HG03520 (cell line): ENCODE measurements around the gene ZNF600.
A peak's percentile ranks its signal among the peaks of the same experiment; 100 is the strongest.
"Not testable (repeated sequence)": the region's sequence is repeated elsewhere in the genome, so short reads cannot be mapped to it uniquely, and the experiment has no call there.

ENCODE experiments used
- ATAC-seq: cut with Tn5 transposase; IDR thresholded peaks from one replicate; pipeline ENCODE4 v1.9.1; 2021; ENCODE audit warnings: mild to moderate bottlenecking, moderate library complexity; ENCODE audit not compliant: unreplicated experiment

ZNF600 gene

DNA sequence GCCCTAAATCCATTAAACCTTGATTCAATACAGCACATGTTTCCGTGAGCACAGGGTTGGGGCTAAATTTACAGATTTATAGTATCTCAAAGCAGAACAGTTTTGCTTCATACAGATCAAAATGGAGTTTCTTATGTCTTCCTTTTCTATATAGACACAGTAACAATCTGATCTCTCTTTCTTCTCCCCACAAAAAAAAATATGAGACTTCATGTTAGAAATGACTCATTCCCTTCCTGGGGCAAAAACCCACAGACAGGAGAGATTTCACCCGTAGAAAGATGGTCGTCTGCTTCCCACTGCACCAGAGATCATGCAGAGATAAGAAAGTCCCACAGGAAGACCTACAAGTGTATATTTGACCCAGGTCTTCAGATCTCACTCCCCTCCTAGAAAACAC is 44.1 kb downstream of the ZNF600 start:
- no peak for ATAC-seq

DNA sequence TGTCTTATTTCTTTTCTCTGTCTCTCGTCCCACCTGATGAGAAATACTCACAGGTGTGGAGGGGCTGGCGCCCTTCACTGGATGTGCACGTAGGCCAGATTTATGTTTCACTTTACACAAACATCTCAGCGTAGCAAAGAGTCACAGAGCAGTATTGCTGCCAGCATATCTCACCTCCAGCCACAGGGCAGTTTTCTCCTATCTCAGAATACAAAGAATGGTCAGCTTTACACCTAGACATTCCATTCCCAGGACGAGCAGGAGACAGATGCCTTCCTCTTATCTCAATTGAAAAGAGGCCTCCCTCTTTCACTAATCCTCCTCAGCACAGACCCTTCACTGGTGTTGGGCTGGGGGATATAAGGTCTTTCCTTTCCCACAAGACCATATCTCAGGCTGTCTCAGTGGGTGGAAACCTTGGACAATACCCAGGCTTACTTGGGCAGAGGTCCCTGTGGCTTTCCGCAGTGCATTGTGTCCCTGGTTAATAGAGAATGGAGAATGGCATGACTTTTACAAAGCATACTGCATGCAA is 44.6 kb downstream of the ZNF600 start:
- no peak for ATAC-seq

DNA sequence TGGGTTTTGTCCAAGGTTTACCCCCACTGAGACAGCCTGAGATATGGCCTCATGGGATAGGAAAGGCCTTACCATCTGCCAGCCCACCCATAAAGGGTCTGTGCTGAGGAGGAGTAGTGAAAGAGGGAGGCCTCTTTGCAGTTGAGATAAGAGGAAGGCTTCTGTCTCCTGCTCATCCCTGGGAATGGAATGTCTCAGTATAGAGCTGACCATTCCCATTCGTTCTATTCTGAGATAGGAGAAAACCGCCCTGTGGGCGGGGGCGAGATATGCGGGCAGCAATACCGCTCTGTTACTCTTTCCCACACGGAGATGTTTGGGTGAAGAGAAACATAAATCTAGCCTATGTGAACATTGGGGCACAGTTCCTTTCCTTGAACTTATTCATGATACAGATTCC is 45.2 kb downstream of the ZNF600 start:
- ATAC-seq = not testable (repeated sequence)

DNA sequence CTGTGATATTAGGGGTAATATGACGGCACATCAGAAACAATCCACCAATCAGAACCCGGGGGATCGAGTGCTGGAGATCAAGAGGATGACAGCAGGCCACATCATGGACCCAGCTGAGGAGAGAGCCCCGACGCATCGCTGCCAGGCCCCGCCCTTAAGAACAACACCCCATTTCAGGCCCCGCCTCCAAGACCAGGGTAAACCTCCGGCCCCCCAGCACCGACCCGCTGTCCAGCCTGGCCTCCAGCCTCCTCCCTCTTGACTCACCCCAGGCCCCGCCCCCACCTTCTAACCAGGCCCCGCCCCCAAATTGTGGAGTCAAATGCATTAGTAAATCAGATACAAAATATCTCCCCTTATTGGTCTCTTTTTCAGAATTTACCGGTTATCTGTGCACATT is 47.0 kb downstream of the ZNF600 start:
- ATAC-seq = no peak

DNA sequence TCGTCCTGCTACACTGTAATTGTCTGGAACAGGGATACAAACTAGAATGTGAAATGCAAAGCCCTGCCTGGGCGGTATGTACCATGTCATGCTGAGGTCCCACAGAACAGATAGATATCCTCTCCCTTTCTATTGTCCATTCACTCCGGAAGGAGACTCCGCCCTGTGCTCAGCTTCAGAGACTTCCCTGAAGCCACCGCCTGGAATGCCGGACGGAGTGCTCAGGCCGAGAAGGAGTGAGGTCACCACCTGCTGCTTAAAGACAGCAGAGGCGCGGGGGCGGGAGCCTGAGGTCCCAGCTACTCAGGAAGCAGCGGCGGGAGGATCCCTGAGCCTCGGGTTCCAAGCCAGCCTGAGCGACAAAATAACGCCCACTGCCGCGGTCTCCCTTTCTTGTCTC is 50.9 kb downstream of the ZNF600 start:
- no peak for ATAC-seq

DNA sequence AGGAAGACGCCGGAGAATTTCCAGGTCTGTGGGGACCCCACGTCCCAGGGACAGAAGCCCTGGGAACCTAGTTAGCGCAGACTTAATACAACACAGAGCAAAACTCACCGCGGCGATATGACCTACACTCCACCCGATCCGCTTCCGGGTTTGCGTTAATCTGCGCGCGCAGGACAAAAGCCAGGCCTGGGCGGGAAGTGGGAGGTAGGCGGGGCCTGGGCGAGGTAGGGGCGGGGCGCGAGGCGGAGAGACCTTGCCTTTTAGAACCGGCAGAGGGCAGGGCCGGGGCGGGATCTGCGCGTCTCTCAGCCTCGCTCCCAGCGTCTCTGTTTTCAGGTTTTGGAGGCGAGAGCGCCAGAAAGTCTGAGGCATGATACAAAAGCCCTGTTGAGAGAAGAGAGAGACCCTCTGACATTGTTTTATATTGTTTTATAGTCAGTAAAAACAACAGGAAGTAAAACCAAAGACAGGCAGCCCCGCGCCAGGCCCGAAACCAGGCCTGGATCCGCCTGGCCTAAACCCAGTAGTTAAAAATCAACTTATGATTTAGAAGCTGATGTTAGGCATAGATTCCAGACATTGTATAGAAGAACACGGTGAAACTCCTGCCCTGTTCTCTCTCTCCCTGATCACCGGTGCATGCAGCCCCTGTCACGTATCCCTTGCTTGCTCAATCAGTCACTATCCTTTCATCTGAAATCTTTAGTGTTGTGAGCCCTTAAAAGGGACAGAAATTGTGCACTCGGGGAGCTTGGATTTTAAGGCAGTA is 51.5 kb downstream of the ZNF600 start, which contains the start of gene ZNF611:
Gene ZNF611, minus strand, starts transcription at position 152 of the 769 bp plus-strand sequence. CDS start 19,150 bp downstream, outside the sequence.
- peak; percentile 82 for ATAC-seq

DNA sequence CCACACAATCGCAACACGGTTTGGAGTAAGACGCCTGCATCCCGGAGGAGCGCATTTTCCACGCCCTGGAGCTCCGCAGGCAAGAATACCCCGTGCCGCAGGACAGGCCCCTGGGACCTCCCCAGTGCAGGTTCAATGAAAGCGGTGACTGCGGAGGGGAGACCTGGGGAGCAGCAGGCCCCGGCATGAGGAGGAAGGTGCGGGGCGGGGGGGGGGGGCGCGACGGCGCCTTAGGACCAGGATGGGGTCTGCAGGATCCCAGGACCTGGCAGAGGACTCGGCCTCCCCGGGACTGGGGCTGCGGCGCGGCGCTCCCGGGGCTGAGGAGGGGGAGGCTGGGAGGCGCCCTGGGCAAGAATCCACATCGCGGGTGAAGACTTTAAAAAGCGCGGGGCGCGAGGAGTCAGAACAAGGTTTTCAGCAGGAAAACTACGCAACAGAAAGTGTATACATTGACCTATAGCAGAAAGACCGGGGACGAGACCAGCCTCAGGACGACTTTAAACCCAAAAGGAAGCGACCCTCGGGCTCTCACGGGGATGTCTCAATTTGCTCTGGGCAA is 52.2 kb downstream of the ZNF600 start:
- peak; percentile 21 for ATAC-seq

DNA sequence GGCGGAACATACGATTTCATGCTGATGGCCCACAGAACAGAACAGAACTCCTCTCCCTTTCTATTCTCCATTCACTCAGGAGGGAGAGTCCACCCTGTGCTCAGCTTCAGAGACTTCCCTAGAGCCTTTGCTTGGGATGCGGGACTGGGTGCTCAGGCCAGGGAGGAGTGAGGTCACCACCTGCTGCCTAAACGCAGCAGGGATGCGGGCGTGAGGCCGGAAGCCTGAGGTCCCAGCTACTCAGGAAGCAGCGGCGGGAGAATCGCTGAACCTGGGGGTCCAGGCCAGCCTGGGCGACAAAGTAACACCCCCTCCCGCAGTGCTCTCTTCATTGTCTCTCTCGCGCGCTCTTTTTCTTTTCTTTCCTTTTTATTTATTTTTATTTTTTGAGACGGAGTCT is 60.5 kb downstream of the ZNF600 start:
- ATAC-seq = not testable (repeated sequence)

DNA sequence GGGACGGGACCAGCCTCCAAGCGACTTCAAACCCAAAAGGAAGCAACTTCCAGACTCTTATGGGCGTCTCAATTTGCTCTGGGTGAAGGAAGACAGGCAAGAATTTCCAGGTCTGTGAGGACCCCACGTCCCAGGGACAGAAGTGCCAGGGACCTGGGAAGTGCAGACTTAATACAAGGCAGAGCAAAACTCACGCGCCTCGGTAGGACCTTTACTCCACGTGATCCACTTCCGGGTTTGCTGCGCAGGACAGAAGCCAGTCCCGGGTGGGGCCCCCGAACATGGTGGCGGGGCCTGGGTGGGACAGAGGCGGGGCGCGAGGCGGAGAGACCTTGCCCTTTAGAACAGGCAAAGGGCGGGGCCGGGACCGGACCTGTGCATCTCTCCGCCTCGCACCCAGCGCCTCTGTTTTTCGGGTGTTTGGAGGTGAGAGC is 61.0 kb downstream of the ZNF600 start:
- no peak for ATAC-seq

DNA sequence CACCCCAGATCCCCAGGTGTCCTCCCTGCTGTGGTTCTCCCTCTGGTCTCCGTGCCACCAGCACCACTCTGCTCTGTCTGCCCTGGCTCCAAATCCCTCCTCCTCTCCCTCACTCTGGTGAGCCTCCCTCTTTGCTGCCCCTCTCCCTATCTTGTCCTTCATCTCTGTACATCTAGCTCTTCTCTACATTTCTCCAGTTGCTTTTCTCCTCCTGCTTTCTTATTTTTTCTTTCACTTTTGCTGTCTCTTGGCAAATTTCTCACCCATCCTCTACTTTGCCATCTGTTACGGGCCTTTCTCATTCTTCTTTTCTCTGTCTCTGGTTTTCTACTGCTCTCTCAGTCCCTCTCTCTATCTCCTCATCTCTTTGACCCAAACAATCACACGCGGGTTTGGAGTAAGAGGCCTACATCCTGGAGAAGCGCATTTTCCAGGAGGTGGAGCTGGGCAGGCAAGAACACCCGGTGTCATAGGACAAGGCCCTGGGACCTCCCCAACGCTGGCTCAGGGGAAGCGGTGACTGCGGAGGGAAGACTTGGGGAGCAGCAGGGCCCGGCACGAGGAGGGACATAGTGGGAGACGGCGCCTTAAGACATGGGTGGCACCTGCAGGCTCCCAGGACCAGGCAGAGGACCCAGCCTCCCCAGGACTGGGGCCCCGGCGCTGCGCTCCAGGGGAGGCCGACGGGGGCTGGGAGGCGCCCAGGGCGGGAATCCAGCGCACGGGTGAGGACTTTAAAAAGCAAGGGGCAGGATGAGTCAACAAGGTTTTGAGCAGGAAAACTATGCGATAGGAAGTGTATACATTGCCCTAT is 61.7 kb downstream of the ZNF600 start:
- no peak for ATAC-seq

DNA sequence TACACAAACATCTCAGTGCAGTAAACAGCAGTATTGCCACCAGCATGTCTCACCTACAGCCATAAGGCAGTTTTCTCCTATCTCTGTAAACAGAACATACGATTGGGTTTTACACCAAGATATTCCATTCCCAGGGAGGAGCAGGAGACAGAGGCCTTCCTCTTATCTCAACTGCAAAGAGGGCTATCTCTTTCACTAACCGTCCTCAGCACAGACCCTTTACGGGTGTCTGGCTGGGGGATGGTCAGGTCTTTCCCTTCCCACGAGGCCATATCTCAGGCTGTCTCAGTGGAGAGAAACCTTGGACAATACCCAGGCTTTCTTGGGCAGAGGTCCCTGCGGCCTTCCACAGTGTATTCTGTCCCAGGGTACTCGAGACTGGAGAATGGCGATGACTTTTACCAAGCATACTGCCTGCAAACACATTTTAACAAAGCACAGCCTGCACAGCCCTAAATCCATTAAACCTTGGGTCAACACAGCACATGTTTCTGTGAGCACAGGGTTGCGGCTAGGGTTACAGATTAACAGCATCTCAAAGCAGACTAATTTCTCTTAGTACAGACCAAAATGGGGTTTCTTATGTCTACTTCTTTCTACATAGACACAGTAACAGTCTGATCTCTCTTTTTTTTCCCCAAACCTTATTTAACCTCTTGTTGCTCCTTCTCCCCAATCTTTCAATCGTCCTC is 62.5 kb downstream of the ZNF600 start:
- ATAC-seq = not testable (repeated sequence)

DNA sequence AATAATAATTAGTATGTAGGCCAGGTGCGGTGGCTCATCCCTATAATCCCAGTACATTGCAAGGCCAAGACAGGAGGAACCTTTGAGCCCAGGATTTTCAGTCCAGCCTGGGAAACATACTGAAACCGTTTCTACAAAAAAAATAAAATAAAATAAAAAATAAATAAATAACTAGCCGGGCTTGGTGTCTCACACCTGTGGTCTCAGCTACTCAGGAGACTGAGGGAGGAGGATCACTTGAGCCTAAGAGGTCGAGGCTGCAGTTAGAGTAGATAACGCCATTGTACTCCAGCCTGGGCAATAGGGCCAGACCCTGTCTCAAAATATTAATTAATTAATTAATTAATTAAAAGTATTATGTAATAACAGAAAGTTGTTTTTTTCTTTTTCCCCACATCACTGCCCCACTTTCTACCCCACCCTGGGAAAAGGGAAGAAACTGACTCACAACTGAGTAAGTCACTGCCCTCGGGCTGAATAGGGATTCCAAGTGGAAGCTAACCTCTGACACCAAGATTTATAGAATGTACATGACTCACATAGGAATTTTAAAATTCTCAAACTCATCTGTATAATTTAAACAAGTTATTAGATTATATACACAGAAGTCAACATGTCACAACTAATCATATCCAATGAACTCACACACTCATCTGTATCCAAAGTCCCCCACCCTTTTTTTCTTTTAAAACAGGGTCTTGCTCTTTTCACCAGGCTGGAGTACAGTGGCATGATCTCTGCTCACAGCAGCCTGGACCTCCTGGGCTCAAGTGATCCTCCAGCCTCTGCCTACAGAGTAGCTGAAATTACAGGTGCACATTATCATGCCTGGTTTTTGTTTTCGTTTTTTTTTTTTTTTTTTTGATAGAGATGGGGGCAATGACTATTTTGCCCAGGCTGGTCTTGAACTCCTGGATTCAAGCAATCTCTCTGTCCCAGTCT is 64.3 kb downstream of the ZNF600 start:
- ATAC-seq = no peak

DNA sequence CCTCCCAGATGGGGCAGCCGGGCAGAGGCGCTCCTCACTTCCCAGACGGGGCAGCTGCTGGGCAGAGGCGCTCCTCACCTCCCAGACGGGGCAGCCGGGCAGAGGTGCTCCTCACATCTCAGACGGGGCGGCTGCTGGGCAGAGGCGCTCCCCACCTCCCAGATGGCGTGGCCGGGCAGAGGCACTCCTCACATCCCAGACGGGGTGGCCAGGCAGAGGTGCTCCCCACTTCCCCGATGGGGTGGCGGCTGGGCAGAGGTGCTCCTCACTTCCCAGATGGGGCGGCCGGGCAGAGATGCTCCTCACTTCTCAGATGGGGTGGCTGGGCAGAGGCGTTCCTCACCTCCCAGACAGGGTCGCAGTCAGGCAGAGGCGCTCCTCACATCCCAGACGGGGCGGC is 66.0 kb downstream of the ZNF600 start:
- ATAC-seq = not testable (repeated sequence)

DNA sequence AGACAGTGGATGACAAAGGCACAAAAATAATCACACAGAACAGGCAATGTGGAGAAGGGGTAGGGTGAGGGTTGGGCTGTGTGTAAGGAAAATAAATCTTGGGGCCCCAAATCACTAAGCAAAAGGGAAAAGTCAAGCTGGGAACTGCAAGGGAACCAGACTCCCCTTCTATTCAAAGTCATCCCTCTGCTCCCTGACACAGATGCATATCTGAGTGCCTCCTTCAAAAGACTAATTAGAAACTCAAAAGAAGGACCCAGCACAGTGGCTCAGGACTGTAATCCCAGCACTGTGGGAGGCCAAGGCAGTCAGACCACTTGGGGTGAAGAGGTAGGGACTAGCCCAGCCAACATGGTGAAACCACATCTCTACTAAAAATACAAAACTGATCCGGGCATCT is 70.1 kb downstream of the ZNF600 start:
- no peak for ATAC-seq

DNA sequence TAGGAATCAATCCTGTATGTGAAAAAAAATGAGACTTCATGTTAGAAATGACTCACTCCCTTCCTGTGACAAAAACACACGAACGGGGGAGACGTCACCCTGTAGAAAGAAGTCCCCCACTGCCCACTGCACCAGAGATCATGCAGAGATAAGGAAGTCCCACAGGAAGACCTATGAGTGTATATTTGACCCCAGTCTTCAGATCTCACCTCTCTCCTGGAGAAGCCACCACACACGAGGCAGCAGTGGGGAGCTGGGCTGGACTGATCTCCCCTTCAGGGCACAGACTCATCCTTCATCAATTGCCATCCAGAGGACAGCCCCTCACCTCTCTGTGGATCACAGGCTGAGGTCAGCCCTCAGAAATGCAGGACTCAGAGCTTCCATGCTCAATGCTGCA is 70.7 kb downstream of the ZNF600 start:
- ATAC-seq = not testable (repeated sequence)

DNA sequence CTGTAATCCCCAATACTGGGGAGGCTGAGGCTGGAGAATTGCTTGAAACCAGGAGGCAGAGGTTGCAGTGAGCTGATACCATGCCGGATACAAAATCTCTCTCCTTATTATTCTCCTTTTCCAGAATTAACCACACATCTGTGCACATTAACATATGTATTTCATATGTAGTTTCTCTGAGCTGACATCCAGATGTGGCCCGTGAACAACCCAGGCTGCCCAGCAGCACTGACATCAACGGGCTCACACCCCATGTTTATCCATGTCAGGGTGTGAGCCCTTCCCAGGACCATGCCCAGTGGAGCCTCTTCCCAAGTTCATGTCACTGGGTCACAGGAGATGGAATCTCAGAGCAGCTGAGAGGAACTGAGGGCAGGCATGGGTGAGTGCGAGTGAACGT is 71.3 kb downstream of the ZNF600 start:
- not testable (repeated sequence) for ATAC-seq
